Right cardiac atrium (tissue), 5 donors: ENCODE data around the gene WSCD1. TPM values are rescaled to one million over a fixed set of nuclear protein-coding genes. Genes with fewer than 3 reads are reported as not detected.

Source experiments
- ATAC-seq, 2 donors: fragments of 200-7000 bp; cut with Tn5 transposase; one replicate each; pipeline versions ENCODE4 v1.8.0 to v1.9.1; 2020; ENCODE audit warnings: moderate library complexity in 2 of 2, mild to moderate bottlenecking in 1 of 2
- DNase-seq, 3 donors: peaks; one replicate each; pipeline ENCODE4 v3.0.0-alpha.2; 2020
- H3K27ac ChIP-seq: one replicate; pipeline ENCODE4 v1.5.1; 2013; ENCODE audit warnings: mild to moderate bottlenecking, low read length, control low read depth, moderate library complexity
- H3K27me3 ChIP-seq: one replicate; pipeline ENCODE4 v1.6.1; 2013; ENCODE audit not compliant: control insufficient read depth, insufficient read depth
- H3K4me1 ChIP-seq: one replicate; pipeline ENCODE4 v1.6.1; 2013; ENCODE audit warnings: low read length; ENCODE audit not compliant: control insufficient read depth, insufficient read depth
- H3K4me3 ChIP-seq: one replicate; pipeline ENCODE4 v1.5.1; 2013; ENCODE audit warnings: low read length, control low read depth
- H3K9me3 ChIP-seq: one replicate; pipeline ENCODE4 v1.6.1; 2013; ENCODE audit warnings: low read length; ENCODE audit not compliant: control insufficient read depth
- WGBS: extraction: QIAGEN DNeasy Blood & Tissue Kit; methylation state at CpG from one replicate; pipeline ENCODE4 v1.1.7; 2013; 5-methylcytosine and 5-hydroxymethylcytosine counted together
- intact Hi-C, 4 donors: fragments of 100-400 bp; cut with DNase I; formaldehyde crosslinking; loops; one replicate each; pipeline versions ENCODE4 v1.11.0 to v1.14.0; 2022 to 2023
- polyA plus RNA-seq: library from polyadenylated mRNA; stranded (reverse); fragments of 200-250 nt; gene quantifications from one replicate; pipeline ENCODE4 v1.2.3, GENCODE V29; 2013
- total RNA-seq, 4 donors: library from RNA; stranded (reverse); fragmentation: NEBNext Ultra II Directional; extraction: Animal tissue kit (Norgen Biotek cat#: 25700); gene quantifications; one replicate each; pipeline ENCODE4 v1.2.1, GENCODE V29; 2021
- donor health status: healthy with polysubstance abuse.
- donor health status: DM: no; HTN: yes; CAD: no.
- donor health status: DM: no; HTN: no; CAD: no.
- donor health status: DM: no; HTN: yes; CAD: no; lungs with severe emphysema.
- donor health status: DM: yes; HTN: yes; CAD: no.

Gene WSCD1
- total and polyA plus RNA-seq, 5 donors, result 2.6 to 9.2 (median 6.4) TPM

- DNase-seq (no peak), ATAC-seq (no peak)
- 71% methylated on average over 2 of the region's 2 CpGs for WGBS
- Histone ChIP-seq H3K9me3 (no peaks in the 10 kb centered on the region), H3K4me3 (no peak overlapping the region), H3K27ac (no peak overlapping the region), H3K4me1 (peaks cover 2% of the 10 kb centered on the region), H3K27me3 (no peaks in the 10 kb centered on the region)
- intact Hi-C loops, result loop anchor here in 2 of 4 donors (10.0 kb wide), 1 partner anchor 459 kb away; the partner anchor contains the start of gene NLRP1 (in 2 of the 2)
Observed at GRCh38 chr17:6043405-6043804, 26.8 kb upstream of the WSCD1 start.

- Histone ChIP-seq H3K4me1 (peaks cover 2% of the 10 kb centered on the region), H3K4me3 (no peak overlapping the region), H3K27ac (no peak overlapping the region), H3K27me3 (no peaks in the 10 kb centered on the region), H3K9me3 (no peaks in the 10 kb centered on the region)
- ATAC-seq (no peak), DNase-seq (no peak)
- intact Hi-C loops, result loop anchor here in 2 of 4 donors (10.0 kb wide), 1 partner anchor 459 kb away; the partner anchor contains the start of gene NLRP1 (in 2 of the 2)
- WGBS, result 90% methylated on average over 6 of the region's 6 CpGs
Observed at GRCh38 chr17:6044261-6044660, 25.9 kb upstream of the WSCD1 start.

- intact Hi-C loops, result loop anchor here in 2 of 4 donors (10.0 kb wide), 1 partner anchor 461 kb away; the partner anchor contains the start of gene NLRP1 (in 2 of the 2)
- Histone ChIP-seq H3K9me3 (no peaks in the 10 kb centered on the region), H3K4me3 (no peak overlapping the region), H3K27ac (no peak overlapping the region), H3K4me1 (no peaks in the 10 kb centered on the region), H3K27me3 (no peaks in the 10 kb centered on the region)
- WGBS, result 81% methylated on average over 6 of the region's 6 CpGs
- DNase-seq, result no peak
- no peak for ATAC-seq
Observed at GRCh38 chr17:6045621-6046357, 24.4 kb upstream of the WSCD1 start.

GRCh38 chr17:6046431-6046830, 23.7 kb upstream of the WSCD1 start:
- intact Hi-C loops, result loop anchor here in 2 of 4 donors (10.0 kb wide), 1 partner anchor 462 kb away; the partner anchor contains the start of gene NLRP1 (in 2 of the 2)
- no peak for ATAC-seq
- H3K4me3 ChIP-seq, result no peak overlapping the region
- no peaks in the 10 kb centered on the region for H3K4me1 ChIP-seq
- 69% methylated on average over 4 of the region's 4 CpGs for WGBS
- H3K27me3 ChIP-seq, result no peaks in the 10 kb centered on the region
- H3K9me3 ChIP-seq, result no peaks in the 10 kb centered on the region
- H3K27ac ChIP-seq, result no peak overlapping the region
- no peak for DNase-seq

GRCh38 chr17:6046931-6047330, 23.2 kb upstream of the WSCD1 start:
- H3K9me3 ChIP-seq, result no peaks in the 10 kb centered on the region
- H3K4me1 ChIP-seq, result no peaks in the 10 kb centered on the region
- DNase-seq (no peak), ATAC-seq (no peak)
- H3K27me3 ChIP-seq, result no peaks in the 10 kb centered on the region
- WGBS, result 64% methylated on average over 1 of the region's 1 CpG
- no peak overlapping the region for H3K27ac ChIP-seq
- intact Hi-C loops, result loop anchor here in 2 of 4 donors (10.0 kb wide), 1 partner anchor 462 kb away; the partner anchor contains the start of gene NLRP1 (in 2 of the 2)
- H3K4me3 ChIP-seq, result no peak overlapping the region

- WGBS, result 82% methylated on average over 3 of the region's 3 CpGs
Observed at GRCh38 chr17:6047966-6048365, 22.2 kb upstream of the WSCD1 start.

GRCh38 chr17:6048486-6048885, 21.7 kb upstream of the WSCD1 start:
- Histone ChIP-seq H3K9me3 (no peaks in the 10 kb centered on the region), H3K4me1 (no peaks in the 10 kb centered on the region), H3K27me3 (no peaks in the 10 kb centered on the region), H3K27ac (no peak overlapping the region), H3K4me3 (no peak overlapping the region)
- intact Hi-C loops, result loop anchor here in 2 of 4 donors (10.0 kb wide), 1 partner anchor 464 kb away; the partner anchor contains the start of gene NLRP1 (in 2 of the 2)
- no peak for ATAC-seq
- no peak for DNase-seq
- 93% methylated on average over 5 of the region's 5 CpGs for WGBS

More at GRCh38 chr17:6047966-6048365, 22.2 kb upstream of the WSCD1 start:
- intact Hi-C loops, result loop anchor here in 2 of 4 donors (10.0 kb wide), 1 partner anchor 463 kb away; the partner anchor contains the start of gene NLRP1 (in 2 of the 2)
- DNase-seq (no peak), ATAC-seq (no peak)
- H3K4me3 ChIP-seq, result no peak overlapping the region
- H3K27ac ChIP-seq, result no peak overlapping the region
- no peaks in the 10 kb centered on the region for H3K27me3 ChIP-seq
- H3K9me3 ChIP-seq, result no peaks in the 10 kb centered on the region
- H3K4me1 ChIP-seq, result no peaks in the 10 kb centered on the region

GRCh38 chr17:6052926-6053325, 17.3 kb upstream of the WSCD1 start:
- Histone ChIP-seq H3K9me3 (no peaks in the 10 kb centered on the region), H3K27me3 (no peaks in the 10 kb centered on the region), H3K27ac (no peak overlapping the region), H3K4me3 (no peak overlapping the region), H3K4me1 (no peaks in the 10 kb centered on the region)
- no peak for DNase-seq
- intact Hi-C loops, result loop anchor here in 1 of 4 donors (5.0 kb wide), 1 partner anchor 461 kb away; no protein-coding TSS in a partner anchor
- WGBS, result 71% methylated on average over 3 of the region's 3 CpGs
- no peak for ATAC-seq

- intact Hi-C loops, result loop anchor here in 1 of 4 donors (5.0 kb wide), 1 partner anchor 462 kb away; no protein-coding TSS in a partner anchor
- WGBS, result 79% methylated on average over 3 of the region's 3 CpGs
- Histone ChIP-seq H3K4me1 (no peaks in the 10 kb centered on the region), H3K4me3 (no peak overlapping the region), H3K27ac (no peak overlapping the region), H3K9me3 (no peaks in the 10 kb centered on the region), H3K27me3 (no peaks in the 10 kb centered on the region)
- ATAC-seq, result no peak
- DNase-seq, result no peak
Observed at GRCh38 chr17:6054372-6054771, 15.8 kb upstream of the WSCD1 start.

GRCh38 chr17:6056104-6056503, 14.1 kb upstream of the WSCD1 start:
- Histone ChIP-seq H3K9me3 (no peaks in the 10 kb centered on the region), H3K27me3 (no peaks in the 10 kb centered on the region), H3K4me3 (no peak overlapping the region), H3K4me1 (no peaks in the 10 kb centered on the region), H3K27ac (no peak overlapping the region)
- ATAC-seq (no peak), DNase-seq (no peak)
- WGBS, result 89% methylated on average over 2 of the region's 2 CpGs
- intact Hi-C loops, result no loop called here

- DNase-seq, result no peak
- no peak overlapping the region for H3K27ac ChIP-seq
- no peak for ATAC-seq
- no peaks in the 10 kb centered on the region for H3K4me1 ChIP-seq
- intact Hi-C loops, result no loop called here
- H3K4me3 ChIP-seq, result no peak overlapping the region
- H3K9me3 ChIP-seq, result no peaks in the 10 kb centered on the region
- WGBS, result 62% methylated on average over 8 of the region's 8 CpGs
- H3K27me3 ChIP-seq, result no peaks in the 10 kb centered on the region
Observed at GRCh38 chr17:6057562-6057961, 12.6 kb upstream of the WSCD1 start.
